ENCODE data around the gene TDRD10. TPM values are rescaled to one million over a fixed set of nuclear protein-coding genes. Genes with fewer than 3 reads are reported as not detected.

TDRD10 gene
- total RNA-seq, 1 experiment from 2014 or later = not detected

- intact Hi-C loops (cut with micrococcal nuclease) = no loop called here
- POLR2A ChIA-PET (ENCODE audit: unreplicated experiment) = no interaction called here
- H3K36me3 ChIP-seq (ENCODE audit: low read depth, low read length) = no peaks in the 10 kb centered on the region
- H3K9me3 ChIP-seq (ENCODE audit: low read length) = no peaks in the 10 kb centered on the region
- no peak overlapping the region for H3K4me2 ChIP-seq (ENCODE audit: low read length)
- no peaks in the 10 kb centered on the region for H3K79me2 ChIP-seq (ENCODE audit: low read length)
- H3K27me3 ChIP-seq (ENCODE audit: low read length) = no peaks in the 10 kb centered on the region
- H2AFZ ChIP-seq (ENCODE audit: low read length) = no peak overlapping the region
- no peak overlapping the region for H3K4me3 ChIP-seq (ENCODE audit: low read length)
- peaks cover 9% of the 10 kb centered on the region for H3K4me1 ChIP-seq (ENCODE audit: insufficient read depth, low read length)
- CTCF ChIA-PET = no interaction called here
- H3F3A ChIP-seq (ENCODE audit: low read length, unreplicated experiment) = no peaks in the 10 kb centered on the region
- TF ChIP-seq EZH2phosphoT487 (IDR thresholded peaks at IDR 0.05; ENCODE audit: borderline replicate concordance, low read length) (no peak), CTCF (conservative IDR thresholded peaks at IDR 0.05; ENCODE audit: low read depth, low read length) (peak; percentile 26; the same call in 1 of the 2 replicates)
- DNase-seq (no peak), ATAC-seq (no peak)
- H3K9me2 ChIP-seq (replicated peaks; ENCODE audit: low read length) = no peaks in the 10 kb centered on the region
- TSS peak; percentile 11 for BruUV-seq (replicated peaks)
- no peaks in the 10 kb centered on the region for H4K20me1 ChIP-seq (ENCODE audit: low read length)
- no peak overlapping the region for H3K9ac ChIP-seq (ENCODE audit: low read length)
- H3K27ac ChIP-seq (ENCODE audit: low read length) = no peak overlapping the region
Measured at GRCh38 chr1:154466921-154467417, 35.0 kb upstream of the TDRD10 start.

GRCh38 chr1:154467434-154468102 is 34.5 kb upstream of the TDRD10 start:
- H3K4me3 ChIP-seq (ENCODE audit: low read length) = no peak overlapping the region
- POLR2A ChIA-PET (ENCODE audit: unreplicated experiment) = interaction anchor here (0.6 kb wide), 1 partner anchor 49 kb away, joined by 4 read pairs; no protein-coding TSS in a partner anchor
- intact Hi-C loops (cut with micrococcal nuclease) = no loop called here

More at GRCh38 chr1:154467434-154468102, 34.5 kb upstream of the TDRD10 start:
- no peak for TF ChIP-seq EZH2 (IDR thresholded peaks at IDR 0.05; ENCODE audit: low read length, unreplicated experiment)
- TF ChIP-seq EZH2phosphoT487 (IDR thresholded peaks at IDR 0.05; ENCODE audit: borderline replicate concordance, low read length) = no peak
- no peak for TF ChIP-seq CTCF (conservative IDR thresholded peaks at IDR 0.05; ENCODE audit: low read depth, low read length)
- no peaks in the 10 kb centered on the region for H3K9me3 ChIP-seq (ENCODE audit: low read length)
- H4K20me1 ChIP-seq (ENCODE audit: low read length) = no peaks in the 10 kb centered on the region
- no peak overlapping the region for H3K27ac ChIP-seq (ENCODE audit: low read length)
- no peaks in the 10 kb centered on the region for H3K27me3 ChIP-seq (ENCODE audit: low read length)
- H3K79me2 ChIP-seq (ENCODE audit: low read length) = no peaks in the 10 kb centered on the region
- H3K4me1 ChIP-seq (ENCODE audit: insufficient read depth, low read length) = peaks cover 9% of the 10 kb centered on the region
- BruUV-seq (replicated peaks) = no TSS peak
- H2AFZ ChIP-seq (ENCODE audit: low read length) = no peak overlapping the region
- no peak overlapping the region for H3K9ac ChIP-seq (ENCODE audit: low read length)
- H3F3A ChIP-seq (ENCODE audit: low read length, unreplicated experiment) = no peaks in the 10 kb centered on the region
- H3K36me3 ChIP-seq (ENCODE audit: low read depth, low read length) = no peaks in the 10 kb centered on the region
- H3K4me2 ChIP-seq (ENCODE audit: low read length) = no peak overlapping the region
- ATAC-seq = no peak
- H3K9me2 ChIP-seq (replicated peaks; ENCODE audit: low read length) = no peaks in the 10 kb centered on the region
- CTCF ChIA-PET = no interaction called here
- DNase-seq = no peak
